Left colon (tissue), 2 donors: Measurements from ENCODE around the gene PAK2. TPM values are rescaled to one million over a fixed set of nuclear protein-coding genes. Genes with fewer than 3 reads are reported as not detected.
"Not testable (repeated sequence)": the region's sequence is repeated elsewhere in the genome, so short reads cannot be mapped to it uniquely, and the experiment has no call there.

Experiments used
- ATAC-seq: fragments of 200-7000 bp; cut with Tn5 transposase; one replicate; pipeline ENCODE4 v1.9.1; 2020; ENCODE audit warnings: mild to moderate bottlenecking, moderate library complexity
- DNase-seq, 2 donors: peaks; one replicate each; pipeline ENCODE4 v3.0.0-alpha.2; 2020
- intact Hi-C, 2 donors: fragments of 100-400 bp; cut with DNase I in 1 of 2; cut with micrococcal nuclease in 1 of 2; formaldehyde crosslinking; loops; one replicate each; pipeline versions ENCODE4 v1.11.2 to v1.14.0; 2022; cut with DNase I, micrococcal nuclease
- long read RNA-seq: library from polyadenylated mRNA; unstranded; transcript quantifications from one replicate; pipeline ENCODE4 v2.0.0, GENCODE V29; 2021
- total RNA-seq, 2 donors: library from RNA; stranded (reverse); fragmentation: NEBNext Ultra II Directional; extraction: Animal tissue kit (Norgen Biotek cat#: 25700); gene quantifications; one replicate each; pipeline ENCODE4 v1.2.1, GENCODE V29; 2021
- donor health status: DM: no; HTN: no; CAD: no.
- donor health status: DM: yes; HTN: yes; CAD: no.

PAK2 gene
- 10 to 100 TPM; 73.2 TPM for total RNA-seq
- long read RNA-seq, full-length matches to known transcripts: 14 of 32 reads
- long read RNA-seq, partial matches to known transcripts: 7 of 32 reads
- long read RNA-seq, other reads (novel, unspliced or antisense): 11 of 32 reads

GRCh38 chr3:196739671-196740480 is at the start of gene PAK2:
Gene PAK2, plus strand, starts transcription at chr3:196739857. Its CDS starts 42,790 bp downstream, at chr3:196782647.
- intact Hi-C loops: no loop called here
- DNase-seq (peak; percentile 93 to 96), ATAC-seq (peak; percentile 90)

DNA sequence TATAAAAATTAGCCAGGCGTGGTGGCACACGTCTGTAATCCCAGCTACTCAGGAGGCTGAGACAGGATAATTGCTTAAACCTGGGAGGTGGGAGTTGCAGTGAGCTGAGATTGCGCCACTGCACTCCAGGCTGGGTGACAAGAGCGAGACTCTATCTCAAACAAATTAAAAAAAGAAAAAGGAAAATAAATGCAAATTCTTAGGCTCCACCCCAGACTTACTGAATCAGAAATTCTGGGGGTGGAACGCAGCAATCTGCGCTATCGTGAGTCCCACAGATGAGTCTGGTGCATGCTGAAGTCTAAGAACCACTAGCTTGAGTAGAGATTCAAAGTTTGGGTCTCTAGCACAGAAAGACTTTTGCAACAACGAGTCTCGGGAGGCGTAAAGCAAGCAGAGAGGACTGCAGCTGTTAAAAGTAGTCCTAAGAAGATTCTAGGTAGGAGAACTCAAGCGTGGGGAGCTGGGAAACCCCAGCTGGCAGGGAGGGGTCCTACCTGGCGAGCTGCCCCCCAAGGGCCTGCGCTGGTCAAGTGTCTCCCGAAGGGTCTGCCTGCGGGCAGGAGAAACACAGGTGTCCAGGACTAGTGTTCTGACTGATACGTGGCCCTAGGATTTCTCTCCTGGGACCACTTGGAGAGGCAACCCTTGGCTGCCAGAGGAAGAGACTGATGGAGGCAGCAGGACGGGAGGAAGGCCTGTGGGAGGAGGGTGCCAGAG is 49.6 kb upstream of the PAK2 start:
- DNase-seq (no peak), ATAC-seq (no peak)
- intact Hi-C loops: loop anchor here (5.0 to 10.0 kb wide), 2 partner anchors 75 to 83 kb away; no protein-coding TSS in a partner anchor

- intact Hi-C loops: no loop called here
- no peak for DNase-seq
- ATAC-seq: no peak
Observed at GRCh38 chr3:196691386-196691785, 48.3 kb upstream of the PAK2 start.

GRCh38 chr3:196694202-196694638 is 45.4 kb upstream of the PAK2 start:
- intact Hi-C loops: no loop called here
- ATAC-seq: no peak
- DNase-seq: no peak

DNA sequence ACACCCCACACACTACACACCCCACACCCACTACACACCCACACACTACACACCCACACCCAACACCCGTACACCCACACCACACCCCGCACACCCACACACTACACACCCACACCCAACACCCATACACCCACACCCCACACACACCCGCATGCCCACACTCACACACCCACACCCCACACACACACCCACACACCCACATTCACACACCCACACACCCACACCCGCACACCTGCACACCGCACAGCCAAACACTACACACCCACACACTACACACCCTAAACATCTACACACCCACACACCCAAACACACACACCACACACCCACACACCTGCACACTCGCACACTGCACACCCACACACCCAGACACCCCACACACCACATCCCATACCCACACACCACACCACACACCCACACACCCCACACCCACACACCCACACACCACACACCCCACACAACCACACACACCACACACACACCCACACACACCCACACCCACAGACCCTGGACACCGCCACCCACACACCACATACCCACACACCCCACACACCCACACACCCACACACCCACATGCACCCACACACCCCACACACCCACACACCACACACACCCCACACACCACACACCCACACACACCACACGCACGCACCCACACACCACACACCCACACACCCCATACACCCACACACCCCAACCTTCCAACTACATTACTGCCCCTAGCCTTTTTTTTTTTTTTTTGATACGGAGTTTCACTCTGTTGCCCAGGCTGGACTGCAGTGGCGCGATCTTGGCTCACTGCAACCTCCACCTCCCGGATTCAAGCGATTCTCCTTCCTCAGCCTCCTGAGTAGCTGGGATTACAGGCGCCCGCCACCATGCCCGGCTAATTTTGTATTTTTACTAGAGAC is 44.5 kb upstream of the PAK2 start:
- ATAC-seq (no peak), DNase-seq (no peak)
- intact Hi-C loops: no loop called here

DNA sequence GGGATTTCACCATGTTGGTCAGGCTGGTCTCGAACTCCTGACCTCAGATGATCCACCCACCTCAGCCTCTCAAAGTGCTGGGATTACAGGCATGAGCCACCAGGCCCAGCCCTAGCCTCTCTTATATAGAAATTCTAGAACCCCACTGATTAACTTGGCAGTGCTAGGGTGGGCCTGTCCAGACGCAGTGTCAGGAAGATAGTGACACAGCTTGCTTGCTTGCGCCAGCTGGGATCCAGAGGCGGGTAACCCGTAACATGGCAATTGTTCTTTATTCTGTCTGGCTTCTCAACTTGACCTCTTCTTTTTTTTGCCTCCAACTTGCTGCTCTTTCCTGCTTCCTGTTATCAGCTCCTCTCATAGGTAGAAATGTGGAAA is 43.8 kb upstream of the PAK2 start:
- DNase-seq (no peak), ATAC-seq (no peak)
- intact Hi-C loops: no loop called here

- DNase-seq (no peak), ATAC-seq (no peak)
- intact Hi-C loops: no loop called here
Observed at GRCh38 chr3:196697270-196697669, 42.4 kb upstream of the PAK2 start.

- no peak for ATAC-seq
- DNase-seq: no peak
- intact Hi-C loops: no loop called here
Observed at GRCh38 chr3:196699749-196700148, 39.9 kb upstream of the PAK2 start.

GRCh38 chr3:196700801-196701200 is 38.9 kb upstream of the PAK2 start:
- DNase-seq (no peak), ATAC-seq (no peak)
- intact Hi-C loops: no loop called here

GRCh38 chr3:196706327-196706726 is 33.3 kb upstream of the PAK2 start:
- DNase-seq (no peak), ATAC-seq (no peak)
- intact Hi-C loops: no loop called here

DNA sequence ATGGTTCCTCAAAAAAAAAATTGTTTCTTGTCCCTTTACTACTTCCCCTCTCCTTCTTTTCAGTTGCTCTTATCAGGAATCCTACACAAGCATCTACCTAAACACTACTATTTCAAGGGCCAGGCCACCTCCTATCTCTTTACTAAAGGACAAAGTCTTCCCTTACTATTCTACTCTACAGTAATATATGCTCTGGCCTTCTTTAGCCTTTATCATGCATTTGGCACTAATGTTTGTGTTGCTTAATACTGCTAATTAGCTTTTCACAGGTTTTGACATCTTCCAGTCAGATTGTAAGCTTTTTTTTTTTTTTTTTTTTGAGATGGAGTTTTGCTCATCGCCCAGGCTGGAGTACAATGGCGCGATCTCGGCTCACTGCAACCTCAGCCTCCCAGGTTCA is 32.9 kb upstream of the PAK2 start:
- DNase-seq (no peak), ATAC-seq (no peak)
- intact Hi-C loops: no loop called here

DNA sequence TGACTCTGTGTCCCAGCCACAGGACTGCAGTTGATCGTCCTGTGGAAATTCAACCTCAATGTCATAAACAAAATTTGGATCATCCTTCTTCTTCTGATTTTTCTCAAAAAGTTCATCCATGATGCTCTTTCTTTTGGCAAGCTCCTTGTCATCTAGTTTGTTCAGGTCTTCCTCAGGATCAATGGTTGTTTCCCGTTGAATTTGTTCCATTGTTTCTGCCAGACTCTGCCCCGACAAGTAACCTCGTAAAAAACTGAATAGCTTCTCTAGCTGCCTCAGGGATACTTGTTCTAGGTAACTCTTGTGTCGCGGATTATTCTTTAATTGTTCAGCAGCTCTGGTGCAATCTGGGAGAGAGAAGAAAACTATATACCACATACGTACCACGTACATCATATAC is 32.1 kb upstream of the PAK2 start:
- ATAC-seq (no peak), DNase-seq (no peak)
- intact Hi-C loops: no loop called here

- intact Hi-C loops: no loop called here
- ATAC-seq: no peak
- no peak for DNase-seq
Observed at GRCh38 chr3:196708467-196708866, 31.2 kb upstream of the PAK2 start.

- intact Hi-C loops: no loop called here
- DNase-seq: peak; percentile 78 to 86
- ATAC-seq: peak; percentile 95
Observed at GRCh38 chr3:196711838-196712513, 27.7 kb upstream of the PAK2 start, which contains the start of the genes CEP19 and PIGX. Gene CEP19, minus strand, starts transcription at chr3:196712250. Its CDS starts 3,593 bp downstream, at chr3:196708657. Gene PIGX, plus strand, starts transcription at chr3:196712377.

- peak; percentile 82 for ATAC-seq
- intact Hi-C loops: no loop called here
- DNase-seq: peak; percentile 51 to 78
Observed at GRCh38 chr3:196712514-196713413, 26.9 kb upstream of the PAK2 start.

DNA sequence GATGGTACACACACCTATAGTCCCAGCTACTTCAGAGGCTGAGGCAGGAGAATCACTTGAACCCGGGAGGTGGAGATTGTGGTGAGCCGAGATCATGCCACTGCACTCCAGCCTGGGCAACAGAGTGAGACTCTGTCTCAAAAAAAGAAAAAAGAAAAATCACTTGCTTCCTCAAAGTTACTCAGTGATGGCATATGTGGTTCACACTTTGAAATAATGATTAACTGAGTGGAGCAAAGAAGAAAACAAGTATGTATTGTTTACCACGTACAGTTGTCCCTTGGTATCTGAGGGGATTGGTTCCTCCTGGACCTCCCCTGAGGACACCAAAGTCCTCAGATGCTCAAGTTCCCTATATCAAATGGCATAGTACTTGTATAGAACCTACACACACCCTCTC is 22.5 kb upstream of the PAK2 start:
- DNase-seq, intact Hi-C loops, ATAC-seq: not testable (repeated sequence)

DNA sequence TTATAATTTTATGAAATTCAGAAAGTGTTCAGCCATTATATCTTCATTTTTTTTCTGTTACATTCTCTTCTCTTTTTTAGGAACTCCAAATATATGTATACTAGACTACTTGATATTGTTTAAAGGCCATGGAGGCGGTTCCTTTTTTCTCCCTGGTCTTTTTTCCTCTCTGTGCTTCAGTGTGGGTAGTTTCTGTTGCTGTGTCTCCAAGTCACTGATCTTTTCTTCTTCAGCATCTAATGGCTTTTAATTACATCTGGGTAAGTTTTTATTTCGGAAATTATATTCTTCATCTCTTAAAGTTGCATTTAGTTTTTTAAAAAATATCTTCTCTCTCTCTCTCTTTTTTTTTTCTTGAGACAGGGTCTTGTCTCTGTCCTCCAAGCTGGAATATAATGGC is 18.6 kb upstream of the PAK2 start:
- intact Hi-C loops: no loop called here
- ATAC-seq: no peak
- no peak for DNase-seq
